NK-92 (cell line): ENCODE results near the gene C1orf159.
"Not testable (repeated sequence)": the region's sequence is repeated elsewhere in the genome, so short reads cannot be mapped to it uniquely, and the experiment has no call there.

Experiments
- DNase-seq: peaks from one replicate; lab custom pipeline; 2025; ENCODE audit not compliant: unreplicated experiment; lab: John Stamatoyannopoulos, UW

Gene C1orf159

GRCh38 chr1:1150100-1150499, 34.2 kb upstream of the C1orf159 start:
- DNase-seq, result no peak

- DNase-seq, result no peak
Measured at GRCh38 chr1:1149416-1149815, 33.5 kb upstream of the C1orf159 start.

GRCh38 chr1:1148569-1148968, 32.7 kb upstream of the C1orf159 start:
- no peak for DNase-seq

- no peak for DNase-seq
Measured at GRCh38 chr1:1148061-1148460, 32.2 kb upstream of the C1orf159 start.

- no peak for DNase-seq
Measured at GRCh38 chr1:1146596-1146995, 30.7 kb upstream of the C1orf159 start.

- DNase-seq, result no peak
Measured at GRCh38 chr1:1146026-1146425, 30.1 kb upstream of the C1orf159 start.

GRCh38 chr1:1145547-1145914, 29.6 kb upstream of the C1orf159 start:
- DNase-seq, result no peak

GRCh38 chr1:1144843-1145546, 29.1 kb upstream of the C1orf159 start:
- no peak for DNase-seq

GRCh38 chr1:1144122-1144842, 28.4 kb upstream of the C1orf159 start:
- no peak for DNase-seq

GRCh38 chr1:1143636-1144035, 27.7 kb upstream of the C1orf159 start:
- no peak for DNase-seq

- no peak for DNase-seq
Measured at GRCh38 chr1:1142844-1143243, 27.0 kb upstream of the C1orf159 start.

- not testable (repeated sequence) for DNase-seq
Measured at GRCh38 chr1:1142352-1142751, 26.5 kb upstream of the C1orf159 start.

- no peak for DNase-seq
Measured at GRCh38 chr1:1141911-1142250, 26.0 kb upstream of the C1orf159 start.

- no peak for DNase-seq
Measured at GRCh38 chr1:1141244-1141910, 25.5 kb upstream of the C1orf159 start.

- DNase-seq, result no peak
Measured at GRCh38 chr1:1140673-1141072, 24.8 kb upstream of the C1orf159 start.

- DNase-seq, result no peak
Measured at GRCh38 chr1:1137256-1138045, 21.6 kb upstream of the C1orf159 start.

GRCh38 chr1:1136547-1137230, 20.8 kb upstream of the C1orf159 start:
- no peak for DNase-seq

GRCh38 chr1:1135339-1136136, 19.6 kb upstream of the C1orf159 start:
- no peak for DNase-seq

GRCh38 chr1:1134300-1134970, 18.5 kb upstream of the C1orf159 start:
- no peak for DNase-seq
